ENCODE data around the gene UPK2. TPM values are rescaled to one million over a fixed set of nuclear protein-coding genes. Genes with fewer than 3 reads are reported as not detected.
"Not testable (repeated sequence)": the region's sequence is repeated elsewhere in the genome, so short reads cannot be mapped to it uniquely, and the experiment has no call there.

UPK2 gene
- total RNA-seq, 1 experiment from 2014 or later: 0.21 TPM

GRCh38 chr11:118975771-118976709 lies 19.9 kb downstream of the UPK2 start:
- no peaks in the 10 kb centered on the region for H3K36me3 ChIP-seq (replicated peaks; ENCODE audit: control insufficient read depth, insufficient read depth, low read length)
- no peak overlapping the region for H3K4me3 ChIP-seq (ENCODE audit: insufficient read depth, low read depth, low read length)
- no peak for DNase-seq

GRCh38 chr11:118979434-118979833 lies 23.3 kb downstream of the UPK2 start:
- Histone ChIP-seq H3K4me3 (ENCODE audit: insufficient read depth, low read depth, low read length) (no peak overlapping the region), H3K27me3 (ENCODE audit: control insufficient read depth, insufficient read depth, low read length) (peaks cover 3% of the 10 kb centered on the region), H3K36me3 (replicated peaks; ENCODE audit: control insufficient read depth, insufficient read depth, low read length) (no peaks in the 10 kb centered on the region)
- DNase-seq: peak; percentile 87

More at GRCh38 chr11:118975771-118976709, 19.9 kb downstream of the UPK2 start:
- peaks cover 3% of the 10 kb centered on the region for H3K27me3 ChIP-seq (ENCODE audit: control insufficient read depth, insufficient read depth, low read length)

- Histone ChIP-seq H3K36me3 (replicated peaks; ENCODE audit: control insufficient read depth, insufficient read depth, low read length) (no peaks in the 10 kb centered on the region), H3K4me3 (ENCODE audit: insufficient read depth, low read depth, low read length) (peak overlapping the region; percentile 13; the same call in 1 of the 2 replicates), H3K27me3 (ENCODE audit: control insufficient read depth, insufficient read depth, low read length) (peaks cover 3% of the 10 kb centered on the region)
- DNase-seq: peak; percentile 80
These were observed 24.2 kb downstream of the UPK2 start for GRCh38 chr11:118980191-118980881.

DNA sequence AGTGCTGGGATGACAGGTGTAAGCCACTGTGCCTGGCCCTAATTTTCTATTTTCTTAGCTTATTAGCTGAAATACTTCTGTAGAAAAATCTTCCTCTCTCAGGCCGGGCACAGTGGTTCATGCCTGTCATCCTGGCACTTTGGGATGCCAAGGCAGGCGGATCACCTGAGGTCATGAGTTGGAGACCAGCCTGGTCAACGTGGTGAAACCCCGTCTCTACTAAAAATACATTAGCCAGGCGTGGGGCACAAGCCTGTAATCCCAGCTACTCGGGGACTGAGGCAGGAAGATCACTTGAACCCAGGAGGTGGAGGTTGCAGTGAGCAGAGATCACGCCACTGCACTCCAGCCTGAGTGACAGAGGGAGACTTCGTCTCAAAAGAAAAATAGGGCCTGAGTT lies 28.2 kb downstream of the UPK2 start:
- not testable (repeated sequence) for H3K27me3 ChIP-seq (ENCODE audit: control insufficient read depth, insufficient read depth, low read length); DNase-seq; H3K36me3 ChIP-seq (replicated peaks; ENCODE audit: control insufficient read depth, insufficient read depth, low read length); H3K4me3 ChIP-seq (ENCODE audit: insufficient read depth, low read depth, low read length)

DNA sequence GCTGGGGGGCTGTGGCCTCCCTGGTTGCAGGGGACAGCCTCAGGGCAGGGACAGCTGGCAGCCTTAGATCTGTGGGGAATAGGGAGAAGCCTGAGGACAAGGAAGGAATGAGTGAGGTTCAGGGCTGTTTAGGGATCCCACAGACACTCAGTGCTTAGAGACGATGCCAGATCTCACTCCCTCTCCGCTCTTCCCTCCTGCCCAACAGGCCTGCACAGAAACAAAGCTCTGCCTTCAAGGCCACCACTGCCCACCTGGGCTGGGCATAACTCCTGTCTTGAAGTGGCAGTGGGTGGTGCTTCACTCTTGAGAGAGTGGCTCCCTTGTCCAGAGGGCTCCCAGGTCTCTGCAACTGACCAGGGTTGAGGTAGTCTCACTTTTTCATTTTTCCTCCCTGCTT lies 28.7 kb downstream of the UPK2 start:
- no peak for DNase-seq
- Histone ChIP-seq H3K4me3 (ENCODE audit: insufficient read depth, low read depth, low read length) (no peak overlapping the region), H3K27me3 (ENCODE audit: control insufficient read depth, insufficient read depth, low read length) (peaks cover 3% of the 10 kb centered on the region), H3K36me3 (replicated peaks; ENCODE audit: control insufficient read depth, insufficient read depth, low read length) (no peaks in the 10 kb centered on the region)

GRCh38 chr11:118988280-118988679 lies 32.2 kb downstream of the UPK2 start:
- no peak overlapping the region for H3K4me3 ChIP-seq (ENCODE audit: insufficient read depth, low read depth, low read length)
- H3K27me3 ChIP-seq (ENCODE audit: control insufficient read depth, insufficient read depth, low read length): no peaks in the 10 kb centered on the region
- H3K36me3 ChIP-seq (replicated peaks; ENCODE audit: control insufficient read depth, insufficient read depth, low read length): no peaks in the 10 kb centered on the region
- no peak for DNase-seq

DNA sequence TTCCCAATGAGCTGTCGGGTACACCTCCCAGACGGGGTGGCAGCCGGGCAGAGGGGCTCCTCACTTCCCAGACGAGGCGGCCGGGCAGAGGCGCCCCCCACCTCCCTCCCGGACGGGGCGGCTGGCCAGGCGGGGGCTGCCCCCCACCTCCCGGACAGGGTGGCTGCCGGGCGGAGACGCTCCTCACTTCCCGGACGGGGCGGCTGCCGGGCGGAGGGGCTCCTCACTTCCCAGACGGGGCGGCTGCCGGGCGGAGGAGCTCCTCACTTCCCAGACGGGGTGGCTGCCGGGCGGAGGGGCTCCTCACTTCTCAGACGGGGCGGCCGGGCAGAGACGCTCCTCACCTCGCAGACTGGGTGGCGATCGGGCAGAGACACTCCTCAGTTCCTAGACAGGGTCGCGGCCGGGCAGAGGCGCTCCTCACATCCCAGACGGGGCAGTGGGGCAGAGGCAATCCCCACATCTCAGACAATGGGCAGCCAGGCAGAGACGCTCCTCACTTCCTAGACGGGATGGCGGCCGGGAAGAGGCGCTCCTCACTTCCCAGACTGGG lies 35.5 kb downstream of the UPK2 start:
- not testable (repeated sequence) for DNase-seq; H3K4me3 ChIP-seq (ENCODE audit: insufficient read depth, low read depth, low read length); H3K36me3 ChIP-seq (replicated peaks; ENCODE audit: control insufficient read depth, insufficient read depth, low read length); H3K27me3 ChIP-seq (ENCODE audit: control insufficient read depth, insufficient read depth, low read length)

GRCh38 chr11:118996926-118997626 lies 41.0 kb downstream of the UPK2 start:
- peak; percentile 66 for DNase-seq
- H3K27me3 ChIP-seq (ENCODE audit: control insufficient read depth, insufficient read depth, low read length): no peaks in the 10 kb centered on the region
- H3K4me3 ChIP-seq (ENCODE audit: insufficient read depth, low read depth, low read length): peak overlapping the region; percentile 97
- H3K36me3 ChIP-seq (replicated peaks; ENCODE audit: control insufficient read depth, insufficient read depth, low read length): peaks cover 3% of the 10 kb centered on the region

DNA sequence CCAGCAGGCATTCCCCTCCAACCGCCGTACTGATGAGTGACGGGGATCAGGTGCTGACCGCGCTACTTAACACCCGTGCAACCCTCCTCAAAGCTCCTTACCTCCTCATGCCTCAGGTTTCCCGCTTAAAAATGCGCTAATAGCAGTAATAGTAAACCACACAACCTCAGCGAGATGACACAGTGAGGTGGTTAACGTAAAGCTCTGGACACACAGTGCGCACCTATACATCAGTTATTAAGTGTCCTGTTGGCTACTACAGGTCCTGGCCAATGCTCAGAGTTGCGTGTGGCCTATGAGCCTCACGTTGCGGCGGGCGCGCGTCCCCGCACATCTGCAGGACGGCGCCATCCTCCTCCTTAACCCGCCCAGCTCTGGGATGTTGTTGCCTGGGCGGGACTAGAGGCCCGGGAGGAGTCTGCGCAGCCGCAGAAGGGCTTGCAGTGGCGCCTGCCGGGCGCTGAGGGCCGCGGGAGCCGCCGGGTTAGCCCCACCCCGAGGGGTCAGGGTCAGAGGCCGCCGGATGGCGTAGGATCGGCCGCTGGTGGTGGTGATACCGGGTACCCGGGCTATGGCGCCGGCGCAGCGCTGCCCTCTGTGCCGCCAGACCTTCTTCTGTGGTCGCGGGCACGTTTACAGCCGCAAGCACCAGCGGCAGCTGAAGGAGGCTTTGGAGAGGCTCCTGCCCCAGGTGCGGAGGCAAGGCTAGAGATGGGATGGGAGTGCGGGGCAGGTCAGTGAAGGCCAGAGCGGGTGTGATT lies 41.7 kb downstream of the UPK2 start, which contains the start of gene CENATAC:
CENATAC (plus strand) TSS at position 512 of the 761 bp plus-strand sequence; CDS start at position 572, 60 bp downstream.
- peak; percentile 100 for DNase-seq
- no peaks in the 10 kb centered on the region for H3K27me3 ChIP-seq (ENCODE audit: control insufficient read depth, insufficient read depth, low read length)

GRCh38 chr11:118998388-118998717 lies 42.3 kb downstream of the UPK2 start:
- no peak for DNase-seq
- H3K27me3 ChIP-seq (ENCODE audit: control insufficient read depth, insufficient read depth, low read length): no peaks in the 10 kb centered on the region
- H3K36me3 ChIP-seq (replicated peaks; ENCODE audit: control insufficient read depth, insufficient read depth, low read length): peaks cover 4% of the 10 kb centered on the region
- H3K4me3 ChIP-seq (ENCODE audit: insufficient read depth, low read depth, low read length): peak overlapping the region; percentile 97

More for the DNA sequence above, 41.7 kb downstream of the UPK2 start, which contains the start of gene CENATAC:
- peak within 1 kb of the TSS; percentile 97 for H3K4me3 ChIP-seq (ENCODE audit: insufficient read depth, low read depth, low read length)
- H3K36me3 ChIP-seq (replicated peaks; ENCODE audit: control insufficient read depth, insufficient read depth, low read length): peaks cover 3% of the 10 kb centered on the region

- peak overlapping the region; percentile 97 for H3K4me3 ChIP-seq (ENCODE audit: insufficient read depth, low read depth, low read length)
- peaks cover 4% of the 10 kb centered on the region for H3K36me3 ChIP-seq (replicated peaks; ENCODE audit: control insufficient read depth, insufficient read depth, low read length)
- no peaks in the 10 kb centered on the region for H3K27me3 ChIP-seq (ENCODE audit: control insufficient read depth, insufficient read depth, low read length)
- peak; percentile 77 for DNase-seq
These were observed 42.7 kb downstream of the UPK2 start for GRCh38 chr11:118998822-118999221.

DNA sequence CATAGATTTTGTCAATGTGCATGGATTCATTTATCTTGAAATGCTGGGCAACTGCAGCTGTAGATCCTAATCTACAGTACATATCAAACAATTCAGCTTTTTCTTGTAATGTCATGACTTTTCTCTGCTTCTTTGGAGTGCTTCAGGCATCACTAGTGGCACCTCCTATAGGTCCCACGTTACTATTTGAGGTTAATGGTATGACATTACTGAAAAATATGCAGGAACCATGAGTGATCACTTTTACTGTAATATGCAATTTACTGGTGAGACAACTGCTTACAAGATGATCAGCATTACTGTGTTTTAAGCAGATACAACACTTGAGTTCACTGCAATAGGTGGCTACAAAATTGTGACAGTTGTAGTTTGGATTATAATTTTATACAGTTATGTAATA lies 44.8 kb downstream of the UPK2 start:
- DNase-seq: no peak
- Histone ChIP-seq H3K27me3 (ENCODE audit: control insufficient read depth, insufficient read depth, low read length) (no peaks in the 10 kb centered on the region), H3K36me3 (replicated peaks; ENCODE audit: control insufficient read depth, insufficient read depth, low read length) (peaks cover 8% of the 10 kb centered on the region), H3K4me3 (ENCODE audit: insufficient read depth, low read depth, low read length) (no peak overlapping the region)

- no peaks in the 10 kb centered on the region for H3K27me3 ChIP-seq (ENCODE audit: control insufficient read depth, insufficient read depth, low read length)
- H3K4me3 ChIP-seq (ENCODE audit: insufficient read depth, low read depth, low read length): no peak overlapping the region
- H3K36me3 ChIP-seq (replicated peaks; ENCODE audit: control insufficient read depth, insufficient read depth, low read length): peaks cover 13% of the 10 kb centered on the region
- no peak for DNase-seq
These were observed 50.6 kb downstream of the UPK2 start for GRCh38 chr11:119006656-119007055.
